ENCODE results near the gene AMH.

AMH gene

GRCh38 chr19:2271234-2272103 lies 22.3 kb downstream of the AMH start (continued):
- TF ChIP-seq ZNF239 (tag by site-specific recombination; IDR thresholded peaks at IDR 0.05) (no peak), ZBTB1 (tag by site-specific recombination; IDR thresholded peaks at IDR 0.05) (no peak), KLF10 (tag by site-specific recombination; IDR thresholded peaks at IDR 0.05) (no peak; the same call in 1 of the 2 replicates), ZNF501 (tag by site-specific recombination; IDR thresholded peaks at IDR 0.05) (no peak), ZNF350 (tag by site-specific recombination; IDR thresholded peaks at IDR 0.05) (no peak), ZNF645 (tag by site-specific recombination; IDR thresholded peaks at IDR 0.05) (no peak), ZNF776 (tag by site-specific recombination; IDR thresholded peaks at IDR 0.05; ENCODE audit: borderline replicate concordance) (no peak), SCRT1 (tag by site-specific recombination; IDR thresholded peaks at IDR 0.05; ENCODE audit: borderline replicate concordance) (no peak), ZNF473 (tag by site-specific recombination; IDR thresholded peaks at IDR 0.05) (no peak), ZNF48 (tag by site-specific recombination; IDR thresholded peaks at IDR 0.05) (no peak), ZNF792 (tag by site-specific recombination; IDR thresholded peaks at IDR 0.05) (no peak), KLF7 (tag by site-specific recombination; IDR thresholded peaks at IDR 0.05; ENCODE audit: borderline replicate concordance) (no peak), ZNF335 (tag by site-specific recombination; conservative IDR thresholded peaks at IDR 0.05) (no peak), ZNF530 (tag by site-specific recombination; IDR thresholded peaks at IDR 0.05; ENCODE audit: low read depth) (no peak), ZBTB11 (tag by site-specific recombination; conservative IDR thresholded peaks at IDR 0.05; ENCODE audit: low read depth) (peak; percentile 31; the same call in 1 of the 2 replicates), REPIN1 (tag by site-specific recombination; IDR thresholded peaks at IDR 0.05; ENCODE audit: low read depth) (no peak), ZNF837 (tag by site-specific recombination; IDR thresholded peaks at IDR 0.05) (no peak), KLF17 (tag by site-specific recombination; IDR thresholded peaks at IDR 0.05) (0 out of 2 replicates have a peak, but pooled peaks have one; percentile 18), ZNF629 (tag by site-specific recombination; IDR thresholded peaks at IDR 0.05) (no peak; the same call in 1 of the 2 replicates), ZSCAN5A (tag by site-specific recombination; IDR thresholded peaks at IDR 0.05) (no peak), MZF1 (tag by site-specific recombination; IDR thresholded peaks at IDR 0.05; ENCODE audit: borderline replicate concordance) (no peak), ZNF433 (tag by site-specific recombination; IDR thresholded peaks at IDR 0.05; ENCODE audit: low read depth) (no peak), ZNF596 (tag by site-specific recombination; IDR thresholded peaks at IDR 0.05) (no peak), ZSCAN4 (tag by site-specific recombination; IDR thresholded peaks at IDR 0.05) (no peak), ELK4 (IDR thresholded peaks at IDR 0.05; ENCODE audit: borderline replicate concordance, low read depth, low read length) (no peak), ZNF610 (tag by site-specific recombination; IDR thresholded peaks at IDR 0.05; ENCODE audit: borderline replicate concordance) (no peak), ZNF768 (tag by site-specific recombination; IDR thresholded peaks at IDR 0.05) (no peak), ZNF112 (tag by site-specific recombination; IDR thresholded peaks at IDR 0.05) (no peak), ZNF658 (tag by site-specific recombination; IDR thresholded peaks at IDR 0.05) (no peak), ZNF791 (tag by site-specific recombination; IDR thresholded peaks at IDR 0.05) (no peak), OVOL3 (tag by site-specific recombination; IDR thresholded peaks at IDR 0.05) (no peak)

All from HEK293 (cell line).